Keratinocyte (primary cell): ENCODE data around the gene CACNB4.

Experiments used
- EZH2 ChIP-seq: IDR thresholded peaks from one replicate; pipeline ENCODE4 v1.6.1; 2012; ENCODE audit warnings: inconsistent platforms, mild to moderate bottlenecking, low read length, moderate library complexity
- TF ChIP-seq, protein P1 (sequence below), 3 experiments: IDR thresholded peaks in 1 of 3; conservative IDR thresholded peaks in 1 of 3; optimal IDR thresholded peaks in 1 of 3; 2 replicates in 2 of 3; 3 replicates in 1 of 3; pipeline versions ENCODE3 to v1.5.1; 2011; ENCODE audit warnings: low read length in 3 of 3, mild to moderate bottlenecking in 3 of 3, moderate library complexity in 2 of 3, control low read depth in 1 of 3, inconsistent platforms in 1 of 3; ENCODE audit not compliant: insufficient read depth in 2 of 3; ENCODE audit errors: extremely low read depth in 1 of 3

DNA sequence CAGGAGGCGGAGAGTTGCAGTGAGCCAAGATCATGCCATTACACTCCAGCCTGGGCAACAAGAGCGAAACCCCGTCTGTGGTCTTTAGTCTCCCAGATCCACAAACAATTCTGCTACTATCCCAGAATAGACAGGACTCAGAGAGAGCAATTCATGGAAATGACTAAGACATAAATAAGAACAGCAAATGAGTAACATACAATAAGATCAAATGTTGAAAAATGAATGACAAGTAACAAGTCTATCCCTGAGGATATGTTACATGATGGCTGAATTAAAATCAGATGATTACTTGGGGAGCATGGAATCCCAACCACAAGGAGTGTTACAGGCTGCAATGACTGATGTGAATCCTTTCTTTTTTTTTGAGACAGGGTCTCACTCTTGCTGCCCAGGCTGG lies 280.9 kb downstream of the CACNB4 start:
- TF ChIP-seq, protein P1, sequence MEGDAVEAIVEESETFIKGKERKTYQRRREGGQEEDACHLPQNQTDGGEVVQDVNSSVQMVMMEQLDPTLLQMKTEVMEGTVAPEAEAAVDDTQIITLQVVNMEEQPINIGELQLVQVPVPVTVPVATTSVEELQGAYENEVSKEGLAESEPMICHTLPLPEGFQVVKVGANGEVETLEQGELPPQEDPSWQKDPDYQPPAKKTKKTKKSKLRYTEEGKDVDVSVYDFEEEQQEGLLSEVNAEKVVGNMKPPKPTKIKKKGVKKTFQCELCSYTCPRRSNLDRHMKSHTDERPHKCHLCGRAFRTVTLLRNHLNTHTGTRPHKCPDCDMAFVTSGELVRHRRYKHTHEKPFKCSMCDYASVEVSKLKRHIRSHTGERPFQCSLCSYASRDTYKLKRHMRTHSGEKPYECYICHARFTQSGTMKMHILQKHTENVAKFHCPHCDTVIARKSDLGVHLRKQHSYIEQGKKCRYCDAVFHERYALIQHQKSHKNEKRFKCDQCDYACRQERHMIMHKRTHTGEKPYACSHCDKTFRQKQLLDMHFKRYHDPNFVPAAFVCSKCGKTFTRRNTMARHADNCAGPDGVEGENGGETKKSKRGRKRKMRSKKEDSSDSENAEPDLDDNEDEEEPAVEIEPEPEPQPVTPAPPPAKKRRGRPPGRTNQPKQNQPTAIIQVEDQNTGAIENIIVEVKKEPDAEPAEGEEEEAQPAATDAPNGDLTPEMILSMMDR (optimal IDR thresholded peaks at IDR 0.05 in 1 of 3, IDR thresholded peaks at IDR 0.05 in 1 of 3, conservative IDR thresholded peaks at IDR 0.05 in 1 of 3; ENCODE audit: extremely low read depth in 1 of 3, insufficient read depth in 2 of 3, low read length in 3 of 3) = no peak
- no peak for TF ChIP-seq EZH2
